ENCODE data around the gene CPZ. TPM values are rescaled to one million over a fixed set of nuclear protein-coding genes. Genes with fewer than 3 reads are reported as not detected.

The CPZ gene
- total RNA-seq, 1 experiment from 2014 or later, result 37.3 TPM

DNA sequence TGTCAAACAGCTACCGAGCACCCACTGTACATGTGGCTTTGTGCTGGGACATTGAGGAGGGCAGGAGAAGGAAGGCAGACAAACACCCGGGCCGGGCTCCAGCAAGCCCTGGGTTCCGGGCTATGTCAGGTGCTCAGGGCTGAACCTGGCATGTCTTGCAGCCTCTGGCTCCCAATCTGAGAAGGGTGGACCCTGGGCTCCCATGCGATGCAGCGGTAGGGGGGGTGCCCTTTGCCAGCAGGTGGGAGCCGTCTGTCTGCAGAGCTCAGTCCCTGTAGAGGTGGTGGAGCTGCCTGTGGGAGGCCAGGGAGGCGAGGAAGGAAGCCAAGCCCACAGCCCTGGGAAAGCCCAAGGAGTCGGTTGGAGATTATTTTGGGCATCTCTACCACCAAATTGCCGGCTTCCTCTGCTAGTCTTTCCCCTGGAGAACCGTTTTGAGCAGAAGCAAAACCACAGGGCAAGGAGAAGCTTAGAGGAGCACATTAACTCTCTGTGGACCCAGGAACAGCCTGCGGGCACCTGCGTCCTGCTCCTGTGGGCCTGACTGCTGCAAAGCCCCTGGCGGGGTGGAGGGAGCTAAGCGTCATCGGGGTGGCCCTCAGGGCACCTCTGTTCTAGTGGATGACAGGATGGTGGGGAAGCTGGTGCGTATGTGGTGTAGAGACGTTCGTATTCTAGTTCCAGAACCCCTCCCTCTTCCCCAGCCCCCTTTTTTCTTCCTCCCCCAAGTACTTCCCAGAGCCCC lies 10.3 kb downstream of the CPZ start:
- TF ChIP-seq, protein P1, sequence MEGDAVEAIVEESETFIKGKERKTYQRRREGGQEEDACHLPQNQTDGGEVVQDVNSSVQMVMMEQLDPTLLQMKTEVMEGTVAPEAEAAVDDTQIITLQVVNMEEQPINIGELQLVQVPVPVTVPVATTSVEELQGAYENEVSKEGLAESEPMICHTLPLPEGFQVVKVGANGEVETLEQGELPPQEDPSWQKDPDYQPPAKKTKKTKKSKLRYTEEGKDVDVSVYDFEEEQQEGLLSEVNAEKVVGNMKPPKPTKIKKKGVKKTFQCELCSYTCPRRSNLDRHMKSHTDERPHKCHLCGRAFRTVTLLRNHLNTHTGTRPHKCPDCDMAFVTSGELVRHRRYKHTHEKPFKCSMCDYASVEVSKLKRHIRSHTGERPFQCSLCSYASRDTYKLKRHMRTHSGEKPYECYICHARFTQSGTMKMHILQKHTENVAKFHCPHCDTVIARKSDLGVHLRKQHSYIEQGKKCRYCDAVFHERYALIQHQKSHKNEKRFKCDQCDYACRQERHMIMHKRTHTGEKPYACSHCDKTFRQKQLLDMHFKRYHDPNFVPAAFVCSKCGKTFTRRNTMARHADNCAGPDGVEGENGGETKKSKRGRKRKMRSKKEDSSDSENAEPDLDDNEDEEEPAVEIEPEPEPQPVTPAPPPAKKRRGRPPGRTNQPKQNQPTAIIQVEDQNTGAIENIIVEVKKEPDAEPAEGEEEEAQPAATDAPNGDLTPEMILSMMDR (conservative IDR thresholded peaks at IDR 0.05), result no peak
- Histone ChIP-seq H3K14ac (ENCODE audit: insufficient read depth, low read length) (no peak overlapping the region), H4K5ac (ENCODE audit: insufficient read length, low read depth, low read length) (no peak overlapping the region), H2AFZ (ENCODE audit: low read length) (no peak overlapping the region), H3K9me3 (ENCODE audit: control insufficient read depth, low read depth, low read length) (no peaks in the 10 kb centered on the region), H3K27me3 (ENCODE audit: insufficient read depth, low read length) (no peaks in the 10 kb centered on the region), H3K4me1 (ENCODE audit: insufficient read depth, low read length) (no peaks in the 10 kb centered on the region), H2BK5ac (ENCODE audit: insufficient read length, low read length) (no peak overlapping the region), H3K79me2 (ENCODE audit: insufficient read depth, low read length) (no peaks in the 10 kb centered on the region), H2BK120ac (ENCODE audit: low read depth, low read length, poor library complexity, severe bottlenecking) (no peak overlapping the region), H3K23ac (ENCODE audit: insufficient read length, low read depth, low read length) (no peak overlapping the region), H3K56ac (ENCODE audit: insufficient read length, low read depth, low read length) (no peak overlapping the region), H2AK5ac (ENCODE audit: insufficient read length, low read length) (no peak overlapping the region), H2BK12ac (ENCODE audit: insufficient read length, low read depth, low read length) (no peak overlapping the region), H3K23me2 (ENCODE audit: insufficient read length, low read depth, low read length, poor library complexity, severe bottlenecking) (no peaks in the 10 kb centered on the region), H3T11ph (ENCODE audit: low read length) (no peak overlapping the region), H3K79me1 (ENCODE audit: insufficient read depth, low read depth, low read length, poor library complexity, severe bottlenecking) (no peaks in the 10 kb centered on the region), H4K91ac (ENCODE audit: insufficient read length, low read depth, low read length) (no peak overlapping the region), H3K18ac (ENCODE audit: insufficient read length, low read depth, low read length) (no peak overlapping the region), H3K9ac (ENCODE audit: extremely low read depth, insufficient read length, low read length) (no peak overlapping the region), H4K8ac (replicated peaks; ENCODE audit: insufficient read length, low read depth, low read length) (no peak overlapping the region), H3K4ac (ENCODE audit: low read depth, low read length) (no peak overlapping the region), H3K27ac (ENCODE audit: insufficient read length, low read depth, low read length) (no peak overlapping the region), H4K20me1 (ENCODE audit: control insufficient read depth, insufficient read depth, insufficient read length) (no peaks in the 10 kb centered on the region), H3K4me2 (ENCODE audit: insufficient read depth, insufficient read length, low read length) (no peak overlapping the region), H2BK20ac (ENCODE audit: low read depth, low read length, poor library complexity, severe bottlenecking) (no peak overlapping the region), H2BK15ac (ENCODE audit: low read depth, low read length) (no peak overlapping the region)
- H3K27ac Mint-ChIP-seq, result no peak overlapping the region; a peak in 1 of 7 replicates
- WGBS (ENCODE audit: extremely low coverage, insufficient read length, low lambda C conversion rate), result no CpG with 5 or more reads among the region's 19 CpGs
- DNase-seq, result no peak
- H3K9me3 Mint-ChIP-seq, result no peaks in the 10 kb centered on the region
- H3K4me1 Mint-ChIP-seq, result no peaks in the 10 kb centered on the region; a peak in 1 of 4 replicates
- H3K36me3 Mint-ChIP-seq (ENCODE audit: insufficient read depth in 1 of 3, low read depth in 3 of 3), result peaks cover 0 to 52% (median 39%) of the 10 kb centered on the region in 3 experiments; a peak in 5 of 7 replicates
- no peaks in the 10 kb centered on the region for H3K27me3 Mint-ChIP-seq (ENCODE audit: low read depth)
- H3K4me3 Mint-ChIP-seq, result no peak overlapping the region
